Eye (tissue), 1 donor: Measurements from ENCODE around the gene GTF2H4.
A peak's percentile ranks its signal among the peaks of the same experiment; 100 is the strongest.
"Not testable (repeated sequence)": the region's sequence is repeated elsewhere in the genome, so short reads cannot be mapped to it uniquely, and the experiment has no call there.

ENCODE experiments used
- DNase-seq: peaks from one replicate; pipeline ENCODE4 v3.0.0-alpha.2; 2015

Gene GTF2H4

DNA sequence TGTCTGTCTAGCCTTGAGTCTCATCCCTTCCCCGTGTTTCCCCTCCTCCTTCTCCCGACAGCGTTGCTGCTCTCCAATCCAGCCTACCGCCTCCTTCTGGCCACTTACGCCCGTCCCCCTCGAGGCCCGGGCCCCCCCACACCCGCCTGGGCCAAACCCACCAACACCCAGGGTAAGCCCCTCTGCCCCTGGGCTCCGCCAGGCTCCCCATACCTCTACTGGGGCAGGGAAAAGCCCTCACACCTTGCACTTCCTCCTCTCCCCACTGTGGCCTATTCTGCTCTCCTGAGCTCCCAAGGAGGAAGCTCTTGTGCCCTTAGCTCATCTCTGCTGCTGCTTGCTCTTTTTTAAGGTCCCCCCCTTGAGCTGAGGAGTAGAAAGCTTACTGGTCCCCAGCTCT lies 12.7 kb upstream of the GTF2H4 start:
- no peak for DNase-seq

DNA sequence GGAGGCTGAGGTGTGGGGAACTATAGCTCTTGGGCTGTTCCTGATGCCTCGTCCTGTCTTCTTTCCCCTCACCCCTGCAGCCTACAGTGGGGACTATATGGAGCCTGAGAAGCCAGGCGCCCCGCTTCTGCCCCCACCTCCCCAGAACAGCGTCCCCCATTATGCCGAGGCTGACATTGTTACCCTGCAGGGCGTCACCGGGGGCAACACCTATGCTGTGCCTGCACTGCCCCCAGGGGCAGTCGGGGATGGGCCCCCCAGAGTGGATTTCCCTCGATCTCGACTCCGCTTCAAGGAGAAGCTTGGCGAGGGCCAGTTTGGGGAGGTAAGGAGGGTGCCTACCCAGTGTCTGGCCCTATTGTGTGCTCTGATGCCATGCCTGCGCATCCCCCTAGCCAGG lies 11.5 kb upstream of the GTF2H4 start:
- no peak for DNase-seq

DNA sequence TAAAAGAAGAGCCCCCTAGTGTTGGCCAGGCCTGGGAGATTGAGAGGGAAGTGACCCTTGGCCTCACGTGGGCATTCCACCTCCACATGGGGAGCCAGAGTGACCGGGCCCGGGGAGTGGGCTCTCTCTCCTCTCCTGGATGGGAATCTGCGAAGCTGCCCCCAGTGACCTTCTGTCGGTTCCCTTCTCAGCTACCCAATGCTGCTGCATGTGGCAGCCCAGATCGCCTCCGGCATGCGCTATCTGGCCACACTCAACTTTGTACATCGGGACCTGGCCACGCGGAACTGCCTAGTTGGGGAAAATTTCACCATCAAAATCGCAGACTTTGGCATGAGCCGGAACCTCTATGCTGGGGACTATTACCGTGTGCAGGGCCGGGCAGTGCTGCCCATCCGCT lies 10.1 kb upstream of the GTF2H4 start:
- no peak for DNase-seq

DNA sequence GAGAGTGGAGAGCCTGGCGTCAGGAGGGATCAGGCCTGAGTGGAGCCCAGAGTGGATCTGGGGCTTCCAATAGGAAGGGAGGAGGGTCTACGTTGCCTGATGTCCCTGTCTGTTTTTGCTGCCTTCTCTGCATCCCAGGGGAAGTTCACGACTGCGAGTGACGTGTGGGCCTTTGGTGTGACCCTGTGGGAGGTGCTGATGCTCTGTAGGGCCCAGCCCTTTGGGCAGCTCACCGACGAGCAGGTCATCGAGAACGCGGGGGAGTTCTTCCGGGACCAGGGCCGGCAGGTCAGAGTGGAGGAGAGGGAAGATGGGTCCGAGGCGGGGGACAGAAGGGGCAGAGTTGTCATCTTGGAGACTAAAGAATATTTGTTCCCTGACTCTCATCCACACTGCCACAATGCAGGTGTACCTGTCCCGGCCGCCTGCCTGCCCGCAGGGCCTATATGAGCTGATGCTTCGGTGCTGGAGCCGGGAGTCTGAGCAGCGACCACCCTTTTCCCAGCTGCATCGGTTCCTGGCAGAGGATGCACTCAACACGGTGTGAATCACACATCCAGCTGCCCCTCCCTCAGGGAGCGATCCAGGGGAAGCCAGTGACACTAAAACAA lies 9.2 kb upstream of the GTF2H4 start:
- no peak for DNase-seq

DNA sequence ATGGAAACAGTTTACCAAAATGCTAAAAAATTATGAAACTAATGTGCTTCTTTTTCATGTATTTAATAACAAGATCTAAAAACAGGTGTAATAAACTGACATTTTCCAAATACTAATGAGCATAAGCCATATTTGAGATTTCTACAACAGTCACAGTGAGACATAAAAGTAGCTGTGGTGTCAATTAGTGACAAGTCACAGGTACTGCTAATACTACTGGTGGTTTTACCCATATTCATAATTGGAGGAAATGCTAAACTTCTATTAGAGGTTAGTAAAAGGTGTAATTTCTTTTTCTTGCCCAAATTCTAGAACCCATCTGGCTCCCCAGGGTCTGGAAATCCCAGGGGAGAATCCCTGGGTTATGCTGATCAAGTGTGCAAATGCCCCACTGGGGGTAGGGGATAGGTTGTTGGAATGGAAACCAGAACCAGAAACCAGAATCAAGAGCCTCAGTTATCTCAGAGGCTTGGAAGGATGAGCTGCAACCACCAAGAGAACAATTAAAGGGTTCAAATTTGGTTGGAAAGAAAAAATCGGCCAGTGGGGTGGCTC lies 7.1 kb upstream of the GTF2H4 start:
- no peak for DNase-seq

DNA sequence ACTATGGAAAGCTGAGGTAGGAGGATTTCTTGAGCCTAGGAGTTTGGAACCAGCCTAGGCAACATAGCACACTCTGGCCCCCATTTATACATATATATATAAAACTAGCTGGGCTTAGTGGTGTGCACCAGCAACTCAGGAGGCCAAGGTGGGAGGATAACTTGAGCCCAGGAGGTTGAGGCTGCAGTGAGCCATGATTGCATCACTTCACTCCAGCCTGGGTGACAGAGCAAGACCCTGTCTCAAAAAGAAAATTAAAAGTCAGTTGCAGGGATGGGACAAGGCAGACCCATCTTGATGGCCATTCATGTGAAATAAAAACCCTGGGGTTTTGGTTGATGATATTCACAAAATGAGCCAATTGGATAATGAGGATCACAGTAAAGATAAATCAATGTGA lies 6.6 kb upstream of the GTF2H4 start:
- DNase-seq, result no peak

DNA sequence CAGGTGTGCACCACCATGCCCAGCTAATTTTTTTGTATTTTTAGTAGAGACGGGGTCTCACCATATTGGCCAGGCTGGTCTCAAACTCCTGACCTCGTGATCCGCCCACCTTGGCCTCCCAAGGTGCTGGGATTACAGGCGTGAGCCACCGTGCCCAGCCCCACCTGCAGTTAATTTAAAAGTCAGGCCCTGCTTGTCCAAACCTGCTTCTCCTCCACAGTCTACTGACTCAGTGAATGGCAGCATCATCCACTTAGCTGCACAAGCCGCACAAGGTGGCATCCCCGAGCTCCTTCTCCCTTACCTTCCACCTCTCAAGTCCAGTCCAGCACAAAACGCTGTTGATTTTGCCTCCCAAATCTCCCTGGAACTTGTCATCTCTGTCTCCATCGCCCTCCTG lies 5.8 kb upstream of the GTF2H4 start:
- not testable (repeated sequence) for DNase-seq

DNA sequence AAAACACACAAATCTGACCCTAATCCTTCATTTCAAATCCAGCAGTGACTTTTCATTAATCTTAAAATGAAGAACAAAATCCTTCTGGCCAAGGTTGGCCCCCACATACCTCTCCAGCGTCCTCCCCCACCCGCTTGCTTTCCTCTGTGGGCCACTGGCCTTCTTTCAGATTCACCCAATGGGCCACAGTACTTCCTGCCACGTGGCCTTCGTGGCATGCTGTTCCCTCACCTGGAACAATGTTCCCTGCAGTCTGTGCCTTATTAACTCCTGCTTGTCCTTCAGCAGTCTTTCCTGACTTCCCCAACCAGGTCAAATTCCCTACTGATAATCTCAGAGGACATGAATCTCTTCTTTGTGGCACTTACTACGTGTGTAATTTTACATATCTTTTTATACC lies 5.3 kb upstream of the GTF2H4 start:
- DNase-seq, result no peak

DNA sequence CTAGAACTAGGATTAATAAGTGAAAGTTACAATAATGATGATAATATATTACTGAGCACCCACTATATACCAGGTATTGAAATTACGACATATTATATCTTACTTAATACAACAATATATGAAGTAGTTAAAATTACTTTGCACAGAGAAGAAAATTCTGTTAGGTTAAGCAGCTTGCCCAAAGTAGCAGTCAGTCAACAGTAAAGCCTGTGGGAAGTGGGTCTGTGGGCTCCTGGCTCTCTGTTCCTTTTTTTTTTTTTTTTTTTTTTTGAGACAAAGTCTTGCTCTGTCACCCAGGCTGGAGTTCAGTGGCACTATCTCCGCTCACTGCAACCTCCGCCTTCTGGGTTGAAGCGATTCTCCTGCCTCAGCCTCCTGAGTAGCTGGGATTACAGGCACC lies 4.8 kb upstream of the GTF2H4 start:
- no peak for DNase-seq

DNA sequence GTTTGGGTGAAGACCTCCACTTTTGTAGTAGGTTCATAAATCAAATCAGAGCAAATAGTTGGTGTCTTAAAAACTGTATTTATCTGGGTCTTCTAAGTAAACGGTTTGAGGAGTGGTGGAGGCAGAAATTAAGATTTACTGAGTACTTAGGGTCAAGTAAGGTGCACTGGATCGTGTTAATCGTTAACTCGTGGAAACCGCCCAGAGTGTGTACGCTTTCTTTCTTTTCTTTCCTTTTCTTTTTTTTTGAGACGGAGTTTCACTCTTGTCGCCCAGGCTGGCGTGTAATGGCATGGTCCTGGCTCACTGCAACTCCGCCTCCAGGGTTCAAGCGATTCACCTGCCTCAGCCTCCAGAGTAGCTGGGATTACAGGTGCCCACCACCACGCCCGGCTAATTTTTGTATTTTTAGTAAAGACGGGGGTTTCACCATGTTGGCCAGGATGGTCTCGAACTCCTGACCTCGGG lies 683 bp upstream of the GTF2H4 start:
- not testable (repeated sequence) for DNase-seq

DNA sequence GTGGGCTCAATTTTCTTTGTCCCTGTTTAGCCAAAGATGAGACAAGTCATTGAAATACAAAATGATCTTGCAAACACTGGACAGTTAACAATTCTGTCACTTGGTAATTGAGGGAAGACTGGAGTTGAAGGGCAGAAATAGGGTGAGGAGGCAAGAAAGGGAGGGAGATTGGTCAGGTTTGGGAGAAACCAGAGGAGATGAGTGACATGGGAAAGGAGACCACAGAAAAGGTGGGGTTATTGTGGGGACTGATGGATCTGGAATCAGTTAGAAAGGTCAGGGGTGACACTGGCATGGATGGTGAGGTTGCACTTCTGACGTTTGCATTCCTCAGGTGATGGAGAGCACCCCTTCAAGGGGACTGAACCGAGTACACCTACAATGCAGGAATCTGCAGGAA lies 693 bp downstream of the GTF2H4 start:
- no peak for DNase-seq

DNA sequence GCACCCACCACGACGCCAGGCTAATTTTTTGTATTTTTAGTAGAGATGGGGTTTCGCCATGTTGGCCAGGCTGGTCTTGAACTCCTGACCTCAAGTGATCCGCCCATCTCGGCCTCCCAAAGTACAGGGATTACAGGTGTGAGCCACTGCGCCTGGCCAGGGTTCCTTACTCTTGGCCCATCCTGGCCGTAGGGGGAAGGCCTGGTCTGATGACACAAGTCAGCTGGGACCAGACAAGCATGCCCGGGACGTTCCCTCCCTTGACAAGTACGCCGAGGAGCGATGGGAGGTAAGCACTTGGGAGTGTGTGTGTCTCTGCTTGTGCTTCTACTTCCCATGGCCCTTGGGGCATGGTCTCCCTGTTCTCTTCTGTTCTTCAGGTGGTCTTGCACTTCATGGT lies 2.5 kb downstream of the GTF2H4 start:
- not testable (repeated sequence) for DNase-seq

DNA sequence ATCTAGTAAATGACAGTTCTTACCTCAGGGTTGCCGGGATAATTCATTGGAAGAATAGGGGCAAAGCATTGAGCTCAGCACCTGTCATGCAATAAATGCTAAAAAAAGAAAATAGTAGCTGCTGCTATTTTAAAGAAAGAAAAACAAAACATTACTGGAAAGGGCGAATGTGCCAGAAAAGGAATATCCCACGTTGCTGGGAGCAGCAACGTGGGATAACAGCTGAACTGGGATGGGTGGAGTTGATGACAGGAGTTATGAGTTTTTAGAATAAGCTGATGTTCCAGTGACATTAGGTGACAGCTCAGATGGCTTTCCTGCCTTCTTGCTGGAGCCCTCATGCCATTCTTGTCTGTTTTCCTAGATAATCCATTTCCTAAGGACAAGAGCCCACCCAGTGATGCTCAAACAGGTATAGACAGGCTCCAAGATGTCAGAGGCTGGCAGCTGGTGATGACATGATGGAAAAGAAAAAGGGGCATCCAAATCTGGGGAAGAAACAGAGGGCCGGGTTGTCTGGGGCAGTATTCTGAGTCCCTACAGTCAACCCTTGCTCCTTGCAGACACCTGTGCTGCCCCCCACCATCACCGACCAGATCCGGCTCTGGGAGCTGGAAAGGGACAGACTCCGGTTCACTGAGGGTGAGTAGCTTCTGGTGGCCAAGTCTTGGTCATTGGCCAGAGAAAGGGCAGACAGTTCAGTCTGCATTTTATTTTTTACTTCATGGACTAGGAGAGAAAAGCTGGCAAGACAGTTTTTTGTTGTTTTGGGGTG lies 4.9 kb downstream of the GTF2H4 start:
- DNase-seq, result no peak

DNA sequence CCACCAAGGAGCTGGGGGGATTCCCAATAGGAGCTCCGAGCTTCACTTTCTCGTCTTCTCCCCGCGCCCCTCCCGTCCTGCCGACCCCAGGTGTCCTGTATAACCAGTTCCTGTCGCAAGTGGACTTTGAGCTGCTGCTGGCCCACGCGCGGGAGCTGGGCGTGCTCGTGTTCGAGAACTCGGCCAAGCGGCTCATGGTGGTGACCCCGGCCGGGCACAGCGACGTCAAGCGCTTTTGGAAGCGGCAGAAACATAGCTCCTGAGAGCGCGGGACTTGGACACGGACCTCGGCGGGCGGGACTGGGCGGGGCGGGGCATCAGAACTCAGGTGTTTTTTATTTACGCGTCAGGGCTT lies 5.7 kb downstream of the GTF2H4 start:
- no peak for DNase-seq

DNA sequence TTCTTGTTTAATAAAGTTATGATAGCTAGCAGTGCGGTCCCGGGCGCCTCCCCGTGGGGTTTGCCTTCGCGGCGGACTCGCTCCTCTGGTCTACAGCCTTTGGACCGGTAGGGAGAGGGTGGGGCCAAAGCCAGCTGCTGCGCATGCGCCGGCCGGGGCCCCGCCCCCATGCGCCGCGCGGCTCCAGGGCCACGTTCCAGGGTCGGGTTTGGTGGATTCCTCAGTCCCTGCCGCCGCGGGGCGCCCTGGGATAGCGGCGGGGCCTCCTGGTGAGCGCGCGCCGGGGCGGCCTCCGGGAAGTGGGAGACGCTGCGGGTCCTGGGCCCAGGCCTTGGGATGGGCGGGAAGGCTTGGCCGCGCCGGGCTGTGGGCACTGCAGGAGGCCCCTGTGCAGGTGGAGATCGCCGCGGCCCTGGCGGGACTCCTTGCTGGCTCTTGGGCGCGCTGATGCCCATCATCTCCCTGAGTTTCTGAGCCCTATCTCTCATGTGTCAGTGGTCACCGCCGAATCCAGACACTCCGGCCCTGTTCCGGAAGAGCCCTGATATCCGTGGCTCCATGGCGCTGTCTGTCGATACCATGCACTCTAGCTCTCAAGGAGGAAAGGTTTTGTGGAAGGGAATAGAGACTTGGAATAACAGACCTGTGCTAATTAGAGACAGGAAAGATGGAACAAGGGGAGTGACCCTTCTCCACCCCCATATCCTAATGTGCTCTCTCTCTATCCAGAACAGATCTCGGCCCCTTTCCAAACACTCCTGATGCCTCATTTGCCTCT lies 6.3 kb downstream of the GTF2H4 start, which contains the start of gene VARS2:
Gene VARS2, plus strand, starts transcription at position 163 of the 778 bp plus-strand sequence. Its CDS starts 599 bp downstream, at position 762.
- DNase-seq, result peak; percentile 96

DNA sequence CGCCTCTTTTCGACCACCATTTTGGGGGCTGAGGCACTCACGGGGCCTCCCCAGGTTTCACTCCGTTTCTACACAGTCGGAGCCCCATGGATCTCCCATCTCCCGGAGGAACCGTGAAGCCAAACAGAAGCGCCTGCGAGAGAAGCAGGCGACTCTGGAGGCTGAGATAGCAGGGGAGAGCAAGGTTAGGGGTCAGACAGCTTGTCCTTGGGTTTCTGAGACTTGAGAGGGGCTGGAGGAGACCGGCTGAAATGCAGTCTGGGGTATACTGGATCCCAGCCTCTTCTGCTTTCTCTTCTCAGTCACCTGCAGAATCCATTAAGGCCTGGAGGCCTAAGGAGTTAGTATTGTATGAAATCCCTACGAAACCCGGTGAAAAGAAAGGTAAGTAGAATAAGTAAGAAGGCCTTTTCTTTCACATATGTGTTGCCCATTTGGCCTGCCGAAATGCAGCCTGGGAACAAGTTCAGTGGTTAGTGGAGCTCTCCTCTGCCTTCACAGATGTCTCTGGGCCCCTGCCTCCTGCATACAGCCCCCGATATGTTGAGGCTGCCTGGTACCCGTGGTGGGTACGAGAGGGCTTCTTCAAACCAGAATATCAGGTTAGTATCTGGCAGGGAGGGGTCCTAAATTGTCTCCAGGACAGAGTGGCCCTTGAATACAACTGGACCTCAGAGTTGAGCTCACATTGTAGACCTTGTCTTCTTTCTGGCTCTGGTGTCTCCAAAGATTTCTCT lies 7.0 kb downstream of the GTF2H4 start:
- DNase-seq, result peak; percentile 9

DNA sequence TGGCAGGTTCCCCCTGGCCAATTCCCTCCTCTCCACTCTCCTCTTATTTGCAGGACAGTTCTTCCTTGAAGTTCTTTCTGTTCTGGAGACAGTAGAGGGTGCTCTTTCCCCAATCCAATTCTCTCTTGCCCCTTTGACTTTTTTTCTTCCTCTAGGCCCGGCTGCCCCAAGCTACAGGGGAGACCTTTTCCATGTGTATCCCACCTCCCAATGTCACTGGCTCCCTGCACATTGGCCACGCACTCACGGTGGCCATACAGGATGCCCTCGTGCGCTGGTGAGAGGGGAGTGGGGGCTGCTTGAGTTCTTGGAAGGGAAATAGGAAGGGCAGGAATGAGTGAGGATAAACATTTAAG lies 7.6 kb downstream of the GTF2H4 start:
- peak; percentile 86 for DNase-seq

DNA sequence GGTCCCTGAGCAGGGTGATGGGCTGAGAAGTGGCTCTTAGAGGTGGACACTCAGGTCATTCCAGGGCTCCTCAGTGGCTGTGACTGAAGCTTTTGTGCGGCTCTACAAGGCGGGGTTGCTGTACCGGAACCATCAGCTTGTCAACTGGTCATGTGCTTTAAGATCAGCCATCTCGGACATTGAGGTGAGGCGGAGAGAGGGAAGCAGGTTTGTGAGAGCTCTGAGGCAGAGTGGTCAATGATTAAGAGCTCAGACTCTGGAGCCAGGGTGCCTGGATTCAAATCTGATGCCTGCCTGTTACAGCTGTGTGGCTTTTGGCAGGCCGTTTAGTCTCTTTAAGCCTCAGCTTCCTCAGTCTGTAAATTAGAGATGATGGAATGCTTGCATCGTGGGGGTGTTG lies 9.0 kb downstream of the GTF2H4 start:
- no peak for DNase-seq

DNA sequence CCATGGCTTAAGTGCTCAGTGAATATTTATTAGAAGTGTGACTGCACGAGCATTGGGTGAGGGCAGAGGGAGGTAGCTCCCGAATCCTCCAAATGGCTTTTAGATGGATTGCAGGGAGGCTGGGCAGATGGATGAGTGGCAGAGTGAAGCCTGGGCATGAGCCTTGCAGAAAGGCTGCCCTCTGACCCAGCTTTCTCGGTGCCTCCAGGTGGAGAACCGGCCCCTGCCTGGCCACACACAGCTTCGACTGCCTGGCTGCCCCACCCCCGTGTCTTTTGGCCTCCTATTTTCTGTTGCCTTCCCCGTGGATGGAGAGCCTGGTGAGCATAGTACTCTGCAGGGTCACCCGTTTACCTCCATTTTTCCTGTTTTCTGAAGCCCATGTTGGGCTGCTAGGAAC lies 9.5 kb downstream of the GTF2H4 start:
- no peak for DNase-seq

DNA sequence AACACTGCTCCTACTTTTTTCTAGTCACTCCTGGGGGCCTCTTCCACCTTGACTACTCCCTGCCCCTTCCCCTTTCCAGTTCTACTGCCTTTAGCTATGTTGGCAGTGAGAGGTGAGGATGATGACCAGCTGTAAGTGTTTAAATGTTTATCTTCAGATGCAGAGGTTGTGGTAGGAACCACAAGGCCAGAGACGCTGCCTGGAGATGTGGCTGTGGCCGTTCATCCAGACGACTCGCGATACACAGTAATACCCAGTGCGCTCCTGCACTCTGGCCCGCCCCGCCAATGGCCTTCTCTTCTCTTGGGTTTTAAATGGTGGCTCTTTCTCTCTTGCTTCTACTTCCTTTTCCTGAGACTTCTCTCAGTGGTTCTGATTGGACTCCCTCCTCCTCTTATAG lies 10.7 kb downstream of the GTF2H4 start:
- no peak for DNase-seq

DNA sequence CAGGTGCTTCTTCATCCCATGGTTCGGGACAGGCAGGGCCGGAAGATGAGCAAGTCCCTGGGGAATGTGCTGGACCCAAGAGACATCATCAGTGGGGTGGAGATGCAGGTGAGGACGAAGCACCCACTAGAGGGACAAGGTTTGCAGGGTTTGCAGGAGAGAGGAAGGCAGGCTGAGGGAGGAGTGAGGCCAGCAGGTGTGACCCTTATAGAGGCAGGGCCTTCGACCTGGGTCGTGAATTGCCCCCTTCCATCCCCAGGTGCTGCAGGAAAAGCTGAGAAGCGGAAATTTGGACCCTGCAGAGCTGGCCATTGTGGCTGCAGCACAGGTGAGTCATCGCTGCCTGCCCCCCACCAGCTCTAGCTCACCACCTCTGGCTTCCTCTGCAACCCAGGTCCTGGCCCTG lies 14.4 kb downstream of the GTF2H4 start:
- DNase-seq, result no peak

DNA sequence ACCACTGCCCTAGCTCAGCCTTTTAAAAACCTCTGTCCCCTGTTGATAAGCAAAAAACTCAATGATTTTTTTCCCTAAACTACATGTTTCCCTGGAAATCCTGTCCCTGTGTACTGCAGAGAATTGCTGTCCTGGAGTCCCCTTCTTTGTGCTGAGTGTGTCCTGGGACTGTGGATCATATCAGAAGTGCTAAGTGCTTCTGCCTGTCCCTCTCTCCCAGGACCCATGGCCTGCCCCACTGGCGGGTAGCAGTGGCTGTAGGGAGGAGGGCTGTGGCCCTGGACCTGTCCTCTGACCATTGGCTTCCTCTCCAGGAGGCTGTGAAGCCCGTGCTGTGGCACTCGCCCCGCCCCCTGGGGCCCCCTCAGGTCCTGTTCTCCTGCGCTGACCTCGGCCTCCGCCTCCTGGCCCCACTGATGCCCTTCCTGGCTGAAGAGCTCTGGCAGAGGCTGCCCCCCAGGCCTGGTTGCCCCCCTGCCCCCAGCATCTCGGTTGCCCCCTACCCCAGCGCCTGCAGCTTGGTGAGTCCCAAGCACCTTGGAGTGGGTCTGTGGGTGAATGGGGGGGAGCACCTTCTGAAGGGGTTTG lies 16.1 kb downstream of the GTF2H4 start:
- DNase-seq, result not testable (repeated sequence)

DNA sequence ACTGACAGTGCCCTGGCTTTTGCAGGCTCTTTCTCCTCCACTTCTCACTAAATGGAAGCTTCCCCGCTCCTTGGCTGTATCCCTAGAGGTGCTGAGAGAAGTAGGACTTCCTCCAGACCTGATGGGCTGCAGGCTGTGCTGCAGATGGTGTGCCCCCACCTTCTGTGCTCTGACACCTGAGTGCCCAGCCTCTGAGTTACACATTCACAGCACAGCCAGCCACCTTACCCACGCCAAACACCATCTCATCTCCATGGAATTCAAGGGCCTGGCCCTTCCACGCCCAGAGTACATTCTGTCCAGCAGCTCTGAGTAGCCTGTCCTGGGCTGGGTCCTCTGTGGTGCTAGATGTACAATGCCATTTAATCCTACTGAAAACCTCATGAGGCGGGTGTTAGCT lies 18.6 kb downstream of the GTF2H4 start:
- no peak for DNase-seq
